ENCODE measurements around the gene AP1M2. TPM values are rescaled to one million over a fixed set of nuclear protein-coding genes. Genes with fewer than 3 reads are reported as not detected.
A peak's percentile ranks its signal among the peaks of the same experiment; 100 is the strongest.
"Not testable (repeated sequence)": the region's sequence is repeated elsewhere in the genome, so short reads cannot be mapped to it uniquely, and the experiment has no call there.

AP1M2 gene
- total RNA-seq, 1 donor from 2014 or later: 88.3 TPM

- no peak for DNase-seq (ENCODE audit: low spot score)
Observed at GRCh38 chr19:10565028-10565566, 22.0 kb downstream of the AP1M2 start.

- DNase-seq (ENCODE audit: low spot score): no peak
Observed at GRCh38 chr19:10562609-10563008, 24.5 kb downstream of the AP1M2 start.

GRCh38 chr19:10560154-10560553 lies 27.0 kb downstream of the AP1M2 start:
- DNase-seq (ENCODE audit: low spot score): no peak

DNA sequence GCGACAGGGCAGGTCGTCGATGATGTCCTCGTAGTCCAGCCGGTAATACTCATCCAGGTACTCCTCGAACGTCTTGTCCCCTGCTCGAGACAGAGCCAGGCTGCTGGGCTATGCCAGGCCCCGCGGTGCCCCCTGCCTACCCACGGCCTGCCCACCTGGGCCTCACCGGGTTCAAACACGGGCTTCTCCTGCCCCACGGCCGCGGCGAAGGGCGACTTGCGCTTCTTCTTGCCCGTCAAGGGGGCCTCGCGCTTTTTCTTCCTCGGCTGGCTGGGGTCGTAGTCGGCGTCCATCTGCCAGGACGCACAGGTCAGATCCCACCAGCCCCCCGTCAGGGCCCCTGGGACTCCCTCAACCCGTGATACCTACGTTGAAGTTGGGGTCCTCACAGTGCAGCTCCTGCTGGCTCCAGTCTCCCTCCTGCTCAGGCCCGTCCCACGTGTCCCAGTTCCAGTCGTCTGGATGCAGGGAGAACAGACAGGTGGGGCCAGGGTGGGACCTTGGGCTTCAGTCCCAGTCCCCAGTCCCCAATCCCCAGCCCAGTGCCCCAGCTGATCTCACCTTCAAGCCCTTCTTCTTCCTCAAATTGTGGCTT lies 29.4 kb downstream of the AP1M2 start:
- no peak for DNase-seq (ENCODE audit: low spot score)

DNA sequence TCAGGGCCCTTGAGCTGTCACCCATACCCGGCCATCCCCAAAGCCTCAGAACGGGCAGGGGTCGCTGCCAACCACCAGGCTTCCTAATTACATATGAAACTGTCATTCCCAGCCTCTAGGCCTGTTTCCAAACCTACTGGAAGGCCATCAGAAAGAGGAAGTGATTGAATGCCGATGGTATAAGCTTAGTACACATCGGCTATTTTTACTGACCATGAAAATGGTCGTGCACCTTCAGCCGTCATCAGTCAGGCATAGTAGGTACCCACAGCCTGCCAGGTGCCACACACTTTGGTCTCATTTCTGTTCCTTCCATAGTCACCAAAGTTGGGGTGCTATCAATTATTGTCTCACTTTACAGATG lies 31.5 kb downstream of the AP1M2 start:
- no peak for DNase-seq (ENCODE audit: low spot score)

GRCh38 chr19:10554760-10555609 lies 32.1 kb downstream of the AP1M2 start:
- DNase-seq (ENCODE audit: low spot score): no peak

GRCh38 chr19:10553943-10554381 lies 33.1 kb downstream of the AP1M2 start:
- no peak for DNase-seq (ENCODE audit: low spot score)

GRCh38 chr19:10553087-10553667 lies 33.9 kb downstream of the AP1M2 start:
- DNase-seq (ENCODE audit: low spot score): no peak

- no peak for DNase-seq (ENCODE audit: low spot score)
Observed at GRCh38 chr19:10552510-10553053, 34.5 kb downstream of the AP1M2 start.

DNA sequence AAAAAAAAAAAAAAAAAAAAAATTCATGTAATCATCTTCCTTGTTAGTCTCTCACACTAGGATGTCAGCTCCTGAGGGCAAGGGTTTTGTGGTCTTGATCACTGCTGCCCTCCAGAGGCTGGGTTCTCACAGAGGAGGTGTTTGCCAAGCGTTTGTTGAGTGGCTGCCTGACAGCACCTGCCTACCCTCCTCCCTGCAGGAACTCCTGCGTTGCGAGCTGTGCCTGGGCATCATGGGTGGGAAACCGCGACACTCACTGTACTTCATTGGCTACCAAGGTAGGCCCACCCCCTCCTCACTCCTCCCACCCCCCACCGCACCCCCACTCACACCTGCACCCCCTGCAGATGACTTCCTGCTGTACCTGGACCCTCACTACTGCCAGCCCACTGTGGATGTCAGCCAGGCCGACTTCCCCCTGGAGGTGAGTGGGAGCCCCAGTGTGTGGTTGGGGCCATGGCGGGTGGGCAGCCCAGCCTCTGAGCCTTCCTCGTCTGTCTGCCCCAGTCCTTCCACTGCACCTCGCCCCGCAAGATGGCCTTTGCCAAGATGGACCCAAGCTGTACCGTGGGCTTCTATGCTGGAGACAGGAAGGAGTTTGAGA lies 35.3 kb downstream of the AP1M2 start:
- DNase-seq (ENCODE audit: low spot score): no peak

- not testable (repeated sequence) for DNase-seq (ENCODE audit: low spot score)
Observed at GRCh38 chr19:10551006-10551405, 36.1 kb downstream of the AP1M2 start.

- no peak for DNase-seq (ENCODE audit: low spot score)
Observed at GRCh38 chr19:10550336-10550735, 36.8 kb downstream of the AP1M2 start.

GRCh38 chr19:10549733-10550132 lies 37.4 kb downstream of the AP1M2 start:
- DNase-seq (ENCODE audit: low spot score): no peak

DNA sequence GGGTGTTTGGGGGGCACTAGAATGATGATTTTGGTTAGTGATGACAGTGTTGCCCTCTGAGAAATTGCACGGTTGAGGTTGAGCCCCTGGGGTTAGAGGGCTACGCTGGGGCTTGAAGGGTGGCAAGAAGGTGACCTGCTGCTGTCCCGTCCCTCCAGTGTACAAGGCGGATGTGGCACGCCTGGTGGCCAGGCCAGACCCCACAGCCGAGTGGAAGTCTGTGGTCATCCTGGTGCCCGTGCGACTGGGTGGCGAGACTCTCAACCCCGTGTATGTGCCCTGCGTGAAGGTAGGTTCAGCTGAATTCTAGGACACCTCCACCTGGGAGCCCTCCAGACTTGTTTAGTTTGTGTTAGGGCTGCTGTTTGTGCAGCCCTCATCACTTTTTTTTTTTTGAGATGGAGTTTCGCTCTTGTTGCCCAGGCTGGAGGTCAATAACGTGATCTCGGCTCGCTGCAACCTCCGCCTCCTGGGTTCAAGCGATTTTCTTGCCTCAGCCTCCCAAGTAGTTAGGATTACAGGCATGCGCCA lies 38.3 kb downstream of the AP1M2 start:
- DNase-seq (ENCODE audit: low spot score): no peak

DNA sequence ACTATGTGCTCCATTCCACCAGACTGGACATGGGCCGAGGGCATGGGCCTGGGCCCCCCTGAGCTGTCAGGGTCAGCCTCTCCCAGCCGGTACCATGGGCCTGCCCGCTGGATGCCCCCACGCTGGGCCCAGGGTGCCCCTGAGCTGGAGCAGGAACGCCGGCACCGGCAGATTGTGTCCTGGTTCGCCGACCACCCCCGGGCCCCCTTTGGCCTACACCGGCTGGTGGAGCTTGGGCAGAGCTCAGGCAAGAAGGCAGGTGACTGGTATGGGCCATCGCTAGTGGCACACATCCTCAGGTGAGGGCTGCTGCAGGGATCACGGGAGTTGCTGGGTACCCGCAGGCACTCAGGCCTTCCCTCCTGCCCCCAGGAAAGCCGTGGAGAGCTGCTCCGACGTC lies 40.3 kb downstream of the AP1M2 start:
- DNase-seq (ENCODE audit: low spot score): no peak

DNA sequence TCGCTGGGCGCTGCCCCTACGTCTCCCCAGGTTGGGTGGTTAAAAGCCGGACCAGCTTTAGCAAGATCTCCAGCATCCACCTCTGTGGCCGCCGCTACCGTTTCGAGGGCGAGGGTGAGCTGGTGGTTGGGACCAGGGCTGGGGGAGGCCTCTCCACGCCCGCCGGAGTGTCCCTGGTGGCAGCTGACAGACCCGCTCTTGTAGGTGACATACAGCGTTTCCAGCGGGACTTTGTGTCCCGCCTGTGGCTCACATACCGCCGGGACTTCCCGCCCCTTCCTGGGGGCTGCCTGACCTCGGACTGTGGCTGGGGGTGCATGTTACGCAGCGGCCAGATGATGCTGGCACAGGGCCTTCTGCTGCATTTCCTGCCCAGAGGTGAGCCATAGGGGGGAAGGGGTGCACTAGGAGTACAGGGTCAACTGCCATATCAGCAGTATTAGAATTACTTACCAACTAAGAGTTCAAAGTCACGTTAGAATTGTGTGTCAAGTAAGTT lies 42.3 kb downstream of the AP1M2 start:
- no peak for DNase-seq (ENCODE audit: low spot score)

GRCh38 chr19:10544242-10544752 lies 42.8 kb downstream of the AP1M2 start:
- DNase-seq (ENCODE audit: low spot score): peak; percentile 18

- peak; percentile 71 for DNase-seq (ENCODE audit: low spot score)
Observed at GRCh38 chr19:10543420-10544241, 43.5 kb downstream of the AP1M2 start, which contains the start of gene ATG4D. Gene ATG4D, plus strand, starts transcription at chr19:10543904. Its CDS starts 187 bp downstream, at chr19:10544091.

- no peak for DNase-seq (ENCODE audit: low spot score)
Observed at GRCh38 chr19:10543059-10543419, 44.1 kb downstream of the AP1M2 start.

DNA sequence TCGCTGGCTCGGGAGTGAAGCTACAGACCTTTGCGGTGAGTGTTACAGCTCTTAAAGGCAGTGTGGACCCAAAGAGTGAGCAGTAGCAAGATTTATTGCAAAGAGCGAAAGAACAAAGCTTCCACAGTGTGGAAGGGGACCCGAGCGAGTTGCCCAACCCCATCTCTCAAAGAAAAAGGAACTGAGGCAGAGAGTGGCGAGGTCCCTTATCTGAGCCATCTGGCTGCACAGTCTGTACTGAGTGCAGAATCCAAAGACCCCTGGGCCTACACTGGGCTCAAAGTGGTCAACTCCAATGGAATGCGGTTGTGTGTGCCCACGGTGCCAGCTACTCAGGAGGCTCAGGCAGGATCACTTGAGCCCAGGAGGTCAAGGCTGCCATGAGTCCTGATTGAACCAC lies 48.1 kb downstream of the AP1M2 start:
- DNase-seq (ENCODE audit: low spot score): not testable (repeated sequence)
